Lower leg skin (tissue), 4 donors: ENCODE results near the gene ZNF586. TPM values are rescaled to one million over a fixed set of nuclear protein-coding genes. Genes with fewer than 3 reads are reported as not detected.

Experiments
- DNase-seq, 2 donors: peaks; one replicate each; pipeline ENCODE4 v3.0.0-alpha.2; 2019; ENCODE audit warnings: low spot score in 2 of 2
- H3K4me3 ChIP-seq: fragments of 200-600 bp; sonication (generic); 2 replicates; pipeline ENCODE4 v1.5.1; 2017; ENCODE audit warnings: mild to moderate bottlenecking, low read depth; ENCODE audit not compliant: poor library complexity, severe bottlenecking
- CTCF ChIP-seq, 3 donors: fragments of 450-650 bp; IDR thresholded peaks; one replicate each; pipeline ENCODE4 v1.5.1; 2016; ENCODE audit warnings: antibody characterized with exemption in 3 of 3, mild to moderate bottlenecking in 3 of 3, moderate library complexity in 2 of 3
- POLR2A ChIP-seq, 2 donors: fragments of 450-650 bp; IDR thresholded peaks; one replicate each; pipeline ENCODE4 v1.6.1; 2016 to 2017; ENCODE audit warnings: antibody characterized with exemption in 2 of 2, mild to moderate bottlenecking in 1 of 2, moderate library complexity in 1 of 2
- WGBS, 2 donors: methylation state at CpG; one replicate each; pipeline ENCODE4 v1.1.5; 2018; 5-methylcytosine and 5-hydroxymethylcytosine counted together
- intact Hi-C: fragments of 100-400 bp; cut with DNase I; formaldehyde crosslinking; loops from one replicate; pipeline ENCODE4 v1.15.0; 2023; ENCODE audit warnings: low total_unique reads
- total RNA-seq, 4 donors: library from RNA; depleted of rRNA; stranded (reverse); fragments of >200 nt; gene quantifications; one replicate each; pipeline ENCODE4 v1.1.0, GENCODE V29; 2016

Gene ZNF586
- total RNA-seq, 4 donors from 2014 or later: 9.1 to 21.4 (median 17.5) TPM

DNA sequence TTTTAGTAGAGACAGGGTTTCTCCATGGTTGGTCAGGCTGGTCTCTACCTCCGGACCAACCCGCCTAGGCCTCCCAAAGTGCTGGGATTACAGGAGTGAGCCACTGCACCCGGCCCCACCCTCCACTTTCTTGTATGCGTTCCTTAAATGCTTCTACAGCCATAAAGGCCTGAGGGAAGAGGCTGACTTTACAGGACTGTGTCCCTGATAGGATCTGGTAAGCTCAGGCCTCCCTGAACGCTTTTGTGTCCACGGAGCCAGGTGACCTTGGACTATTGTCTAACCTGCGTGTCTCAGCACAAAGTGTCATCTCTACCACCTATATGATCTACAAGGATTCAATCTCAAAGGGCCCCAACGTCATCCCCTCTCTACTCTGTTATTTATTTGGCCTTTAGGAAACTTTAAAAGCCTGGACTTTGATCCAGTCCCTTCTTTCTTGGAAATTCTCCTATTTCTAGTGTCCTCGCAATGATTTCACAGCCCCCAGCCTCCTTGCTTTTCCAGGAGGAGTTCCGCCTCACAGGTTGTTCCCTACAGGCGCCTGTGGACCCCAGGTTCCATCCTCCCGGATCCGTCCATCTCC is 44.5 kb downstream of the ZNF586 start:
- intact Hi-C loops: no loop called here
- WGBS, 2 donors: 20% methylated on average over 13 of the region's 13 CpGs
- DNase-seq: no peak

GRCh38 chr19:57814505-57815246 is 45.2 kb downstream of the ZNF586 start, which contains the start of gene ZNF552:
ZNF552 (minus strand) TSS chr19:57814913; CDS start chr19:57814743, 170 bp downstream.
- TF ChIP-seq POLR2A (IDR thresholded peaks at IDR 0.05) (no peak), CTCF (IDR thresholded peaks at IDR 0.05) (no peak)
- intact Hi-C loops: no loop called here
- H3K4me3 ChIP-seq: peak within 1 kb of the TSS; percentile 93
- 1% methylated on average over 39 to 49 of the region's 50 CpGs for WGBS, 2 donors
- DNase-seq: peak; percentile 89 to 95

More for the DNA sequence above, 44.5 kb downstream of the ZNF586 start:
- TF ChIP-seq CTCF (IDR thresholded peaks at IDR 0.05): no peak
- no peak for TF ChIP-seq POLR2A (IDR thresholded peaks at IDR 0.05)
- peak overlapping the region; percentile 93 for H3K4me3 ChIP-seq

- H3K4me3 ChIP-seq: no peak overlapping the region
- no peak for TF ChIP-seq POLR2A (IDR thresholded peaks at IDR 0.05)
- no peak for TF ChIP-seq CTCF (IDR thresholded peaks at IDR 0.05)
- intact Hi-C loops: no loop called here
- 85 to 87% methylated on average over 17 of the region's 17 CpGs for WGBS, 2 donors
- no peak for DNase-seq
Observed at GRCh38 chr19:57815247-57816075, 46.0 kb downstream of the ZNF586 start.

DNA sequence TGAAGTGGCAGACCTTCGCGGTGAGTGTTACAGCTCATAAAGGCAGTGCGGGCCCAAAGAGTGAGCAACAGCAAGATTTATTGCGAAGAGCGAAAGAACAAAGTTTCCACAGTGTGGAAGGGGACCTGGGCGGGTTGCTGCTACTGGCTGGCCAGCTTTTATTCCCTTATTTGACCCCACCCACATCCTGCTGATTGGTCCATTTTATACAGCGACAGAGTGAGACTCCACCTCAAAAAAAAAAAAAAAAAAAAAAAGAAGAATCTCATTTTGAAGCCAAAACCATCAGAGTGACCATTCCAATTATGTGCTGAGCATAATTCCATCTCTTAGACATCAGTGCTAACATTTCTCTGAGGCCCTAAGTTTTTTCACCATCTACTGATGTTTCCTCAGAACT is 47.2 kb downstream of the ZNF586 start:
- WGBS, 2 donors: 85 to 87% methylated on average over 7 of the region's 7 CpGs
- intact Hi-C loops: no loop called here

DNA sequence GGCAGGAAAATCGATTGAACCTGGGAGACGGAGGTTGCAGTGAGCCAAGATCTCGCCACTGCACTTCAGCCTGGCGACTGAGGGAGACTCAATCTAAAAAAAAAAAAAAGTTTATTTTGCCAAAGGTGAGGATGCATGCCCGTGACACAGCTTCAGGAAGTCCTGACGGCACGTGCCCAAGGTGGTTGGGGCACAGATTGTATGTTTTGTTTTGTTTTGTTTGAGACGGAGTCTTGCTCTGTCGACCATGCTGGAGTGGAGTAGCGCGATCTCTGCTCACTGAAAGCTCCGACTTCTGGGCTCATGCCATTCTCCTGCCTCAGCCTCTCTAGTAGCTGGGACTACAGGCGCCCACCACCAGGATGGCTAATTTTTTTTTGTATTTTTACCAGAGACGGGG is 48.5 kb downstream of the ZNF586 start:
- no peak for DNase-seq
- no peak overlapping the region for H3K4me3 ChIP-seq
- 93 to 95% methylated on average over 14 of the region's 14 CpGs for WGBS, 2 donors
- no peak for TF ChIP-seq POLR2A (IDR thresholded peaks at IDR 0.05)
- intact Hi-C loops: no loop called here

More for the DNA sequence above, 47.2 kb downstream of the ZNF586 start:
- no peak overlapping the region for H3K4me3 ChIP-seq
- DNase-seq: no peak
- TF ChIP-seq POLR2A (IDR thresholded peaks at IDR 0.05): no peak
- TF ChIP-seq CTCF (IDR thresholded peaks at IDR 0.05): no peak

DNA sequence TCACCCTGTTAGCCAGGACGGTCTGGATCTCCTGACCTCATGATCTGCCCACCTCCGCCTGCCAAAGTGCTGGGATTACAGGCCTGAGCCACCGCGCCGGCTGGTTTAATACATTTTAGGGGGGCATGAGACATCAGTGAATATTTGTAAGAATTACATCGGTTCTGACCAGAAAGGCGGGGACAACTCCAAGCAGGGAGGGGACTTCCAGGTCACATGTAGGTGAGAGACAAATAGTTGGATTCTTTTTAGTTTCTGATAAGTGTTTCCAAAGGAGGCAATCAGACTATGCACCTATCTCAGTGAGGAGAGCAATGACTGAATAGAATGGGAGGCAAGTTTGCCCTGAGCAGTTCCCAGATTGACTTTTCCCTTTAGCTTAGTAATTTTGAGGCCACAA is 48.9 kb downstream of the ZNF586 start:
- DNase-seq: no peak
- WGBS, 2 donors: 82 to 89% methylated on average over 7 of the region's 7 CpGs
- intact Hi-C loops: no loop called here
- H3K4me3 ChIP-seq: no peak overlapping the region
- no peak for TF ChIP-seq POLR2A (IDR thresholded peaks at IDR 0.05)
- no peak for TF ChIP-seq CTCF (IDR thresholded peaks at IDR 0.05)
